GM15510 (cell line): Measurements from ENCODE around the gene MGAM2.

Experiments
- POLR2A ChIP-seq: IDR thresholded peaks from 3 replicates; pipeline ENCODE4 v1.6.1; 2011; ENCODE audit warnings: borderline replicate concordance; ENCODE audit not compliant: insufficient read length; ENCODE audit errors: extremely low read depth

MGAM2 gene

GRCh38 chr7:142185801-142186200, 74.3 kb downstream of the MGAM2 start:
- no peak for TF ChIP-seq POLR2A

GRCh38 chr7:142188154-142188553, 76.6 kb downstream of the MGAM2 start:
- TF ChIP-seq POLR2A, result no peak

GRCh38 chr7:142188846-142189245, 77.3 kb downstream of the MGAM2 start:
- no peak for TF ChIP-seq POLR2A

- TF ChIP-seq POLR2A, result no peak
Measured at GRCh38 chr7:142194201-142194600, 82.7 kb downstream of the MGAM2 start.

- no peak for TF ChIP-seq POLR2A
Measured at GRCh38 chr7:142196066-142196840, 84.7 kb downstream of the MGAM2 start.

- no peak for TF ChIP-seq POLR2A
Measured at GRCh38 chr7:142200206-142200605, 88.7 kb downstream of the MGAM2 start.

GRCh38 chr7:142228537-142229104, 117.1 kb downstream of the MGAM2 start:
- TF ChIP-seq POLR2A, result no peak

GRCh38 chr7:142231716-142232115, 120.2 kb downstream of the MGAM2 start:
- no peak for TF ChIP-seq POLR2A

- TF ChIP-seq POLR2A, result no peak
Measured at GRCh38 chr7:142240546-142240945, 129.0 kb downstream of the MGAM2 start.

GRCh38 chr7:142243823-142244222, 132.3 kb downstream of the MGAM2 start:
- TF ChIP-seq POLR2A, result no peak

- no peak for TF ChIP-seq POLR2A
Measured at GRCh38 chr7:142248166-142249160, 136.9 kb downstream of the MGAM2 start.

GRCh38 chr7:142249918-142250317, 138.4 kb downstream of the MGAM2 start:
- no peak for TF ChIP-seq POLR2A

GRCh38 chr7:142250705-142251104, 139.2 kb downstream of the MGAM2 start:
- TF ChIP-seq POLR2A, result no peak

GRCh38 chr7:142257958-142258357, 146.4 kb downstream of the MGAM2 start, which contains the start of gene PRSS58:
PRSS58 (minus strand) TSS chr7:142258058; CDS start chr7:142257707, 351 bp downstream.
- no peak for TF ChIP-seq POLR2A

GRCh38 chr7:142263598-142264380, 152.3 kb downstream of the MGAM2 start:
- TF ChIP-seq POLR2A, result no peak
